GM19240 (cell line): ENCODE data around the gene PSD2.

Source experiments
- DNase-seq: peaks from one replicate; pipeline ENCODE4 v3.0.0; 2011; ENCODE audit warnings: low spot score; ENCODE audit not compliant: insufficient read length

The PSD2 gene

DNA sequence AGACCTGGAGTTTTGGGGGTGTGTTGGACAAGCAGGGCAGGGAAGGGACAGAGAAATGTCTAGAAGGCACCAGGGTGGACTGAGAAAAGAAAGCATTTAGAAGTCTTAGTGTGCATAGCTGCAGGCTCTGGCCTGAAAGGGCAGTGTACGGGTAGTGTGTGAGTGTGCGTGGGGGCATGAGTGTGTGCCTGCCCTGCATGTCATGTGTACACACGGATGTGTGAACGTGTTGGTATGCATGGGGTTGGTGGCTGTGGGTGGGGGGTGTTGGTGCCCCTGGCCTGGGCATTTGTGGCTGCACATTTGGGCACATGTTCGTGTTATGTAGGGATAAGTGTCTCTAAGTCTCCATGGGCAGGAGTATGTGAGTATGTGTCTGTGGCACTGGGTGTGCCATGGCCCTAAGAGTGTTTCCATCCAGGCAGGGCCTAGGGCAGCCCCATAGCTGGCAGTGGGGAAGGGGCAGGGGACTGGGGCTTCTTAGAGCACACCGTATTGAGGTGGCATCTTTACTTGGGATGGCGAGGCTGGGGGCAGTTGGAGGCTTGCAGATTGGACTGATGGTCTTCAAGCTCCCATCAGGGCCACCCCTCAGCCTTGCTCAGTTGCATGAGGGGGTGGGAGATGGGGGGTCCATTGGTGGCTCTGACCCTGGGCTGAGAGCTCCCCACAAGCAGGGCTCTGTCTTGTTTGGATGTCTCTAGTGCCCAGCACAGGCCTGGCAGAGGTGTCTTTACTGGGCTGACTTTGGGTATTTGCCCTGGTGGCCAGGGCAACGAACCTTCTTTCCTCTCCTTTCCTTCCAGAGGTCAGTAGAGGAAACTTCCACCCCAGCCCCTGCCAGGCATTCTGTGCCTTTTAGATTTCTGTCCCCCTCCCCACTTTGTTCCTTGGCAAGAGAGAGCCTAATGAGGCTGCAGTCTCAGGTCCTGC, 15.0 kb downstream of the PSD2 start:
- no peak for DNase-seq

DNA sequence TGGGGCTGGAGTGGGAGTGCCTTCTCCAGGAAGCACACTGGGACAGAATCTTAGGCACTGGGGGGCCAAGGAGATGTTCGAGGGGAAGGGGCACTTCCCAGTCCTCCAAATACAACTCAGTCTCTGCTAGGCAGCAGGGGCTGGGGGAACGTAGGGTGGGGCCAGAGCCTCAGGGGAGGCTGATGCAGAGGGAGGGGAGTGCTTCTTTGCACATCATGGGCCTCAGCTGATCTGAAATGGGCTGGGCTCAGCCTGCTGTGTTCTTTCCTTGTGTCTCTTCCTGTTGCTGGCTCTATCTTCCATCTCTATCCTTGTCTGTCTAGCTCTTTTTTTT, 15.6 kb downstream of the PSD2 start:
- DNase-seq: no peak

DNA sequence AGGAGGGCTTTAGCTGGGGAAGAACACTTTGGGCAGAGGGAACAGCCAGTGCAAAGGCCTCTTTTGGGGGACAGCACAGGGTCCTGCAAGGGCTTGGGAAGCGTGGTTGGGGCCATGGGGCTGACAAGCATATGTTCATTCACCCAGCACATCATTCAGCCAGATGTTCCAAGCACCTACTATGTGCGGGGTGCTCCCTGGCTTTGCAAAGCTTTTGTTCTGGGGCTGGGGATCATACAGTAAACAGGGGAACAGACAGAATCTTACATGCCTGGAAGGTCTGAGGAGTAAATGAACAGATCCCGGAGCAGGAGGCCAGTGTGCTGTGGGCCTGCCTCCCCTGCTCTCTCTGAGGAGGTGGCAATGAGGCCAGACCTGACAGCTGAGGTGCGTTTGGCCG, 16.7 kb downstream of the PSD2 start:
- no peak for DNase-seq

DNA sequence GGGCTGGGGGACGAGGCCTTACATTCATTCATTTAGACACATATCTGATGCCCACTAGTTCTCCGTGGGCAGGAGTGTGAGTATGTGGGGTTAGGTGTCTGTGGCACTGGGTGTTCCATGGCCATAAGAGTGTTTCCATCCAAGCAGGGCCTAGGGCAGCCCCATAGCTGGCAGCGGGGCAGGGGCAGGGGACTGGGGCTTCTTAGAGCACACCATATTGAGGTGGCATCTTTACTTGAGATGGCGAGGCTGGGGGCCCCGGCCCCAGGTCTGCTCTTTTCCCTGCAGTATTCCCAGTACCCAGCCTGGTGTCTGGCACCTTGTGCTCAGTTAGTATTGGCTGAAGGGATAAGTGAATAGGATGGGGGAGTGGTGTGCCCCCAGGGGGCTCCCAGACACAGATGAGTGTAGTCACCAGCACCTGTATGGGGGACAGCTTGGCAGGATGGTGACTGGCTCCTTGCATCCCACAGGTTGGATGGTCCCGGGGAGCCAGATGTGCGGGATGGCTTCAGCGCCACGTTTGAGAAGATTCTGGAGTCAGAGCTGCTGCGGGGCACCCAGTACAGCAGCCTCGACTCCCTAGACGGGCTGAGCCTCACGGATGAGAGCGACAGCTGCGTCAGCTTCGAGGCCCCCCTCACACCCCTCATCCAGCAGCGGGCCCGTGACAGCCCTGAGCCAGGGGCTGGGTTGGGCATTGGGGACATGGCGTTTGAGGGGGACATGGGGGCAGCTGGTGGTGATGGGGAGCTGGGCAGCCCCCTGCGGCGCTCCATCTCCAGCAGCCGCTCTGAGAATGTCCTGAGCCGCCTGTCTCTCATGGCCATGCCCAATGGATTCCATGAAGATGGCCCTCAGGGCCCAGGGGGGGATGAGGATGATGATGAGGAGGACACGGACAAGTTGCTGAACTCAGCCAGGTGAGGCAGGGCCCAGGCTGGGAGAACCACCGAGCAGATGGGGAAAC, 17.5 kb downstream of the PSD2 start:
- DNase-seq: no peak

DNA sequence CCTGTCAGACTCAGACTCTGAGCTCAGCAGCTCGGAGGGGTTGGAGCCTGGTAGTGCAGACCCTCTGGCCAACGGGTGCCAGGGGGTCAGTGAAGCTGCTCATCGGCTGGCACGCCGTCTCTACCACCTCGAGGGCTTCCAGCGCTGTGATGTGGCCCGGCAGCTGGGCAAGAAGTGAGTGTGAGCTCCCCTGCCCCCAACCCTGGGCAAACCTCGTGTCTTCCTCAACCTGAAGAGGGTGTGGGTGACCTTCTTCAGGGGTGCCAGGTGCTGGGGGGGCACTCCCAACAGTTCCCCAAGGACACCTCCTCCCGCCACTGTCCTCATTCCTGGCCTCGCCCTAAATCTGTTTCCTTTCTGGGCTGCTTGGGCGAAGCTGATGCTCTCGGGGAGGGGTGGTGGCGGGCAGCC, 18.6 kb downstream of the PSD2 start:
- no peak for DNase-seq

DNA sequence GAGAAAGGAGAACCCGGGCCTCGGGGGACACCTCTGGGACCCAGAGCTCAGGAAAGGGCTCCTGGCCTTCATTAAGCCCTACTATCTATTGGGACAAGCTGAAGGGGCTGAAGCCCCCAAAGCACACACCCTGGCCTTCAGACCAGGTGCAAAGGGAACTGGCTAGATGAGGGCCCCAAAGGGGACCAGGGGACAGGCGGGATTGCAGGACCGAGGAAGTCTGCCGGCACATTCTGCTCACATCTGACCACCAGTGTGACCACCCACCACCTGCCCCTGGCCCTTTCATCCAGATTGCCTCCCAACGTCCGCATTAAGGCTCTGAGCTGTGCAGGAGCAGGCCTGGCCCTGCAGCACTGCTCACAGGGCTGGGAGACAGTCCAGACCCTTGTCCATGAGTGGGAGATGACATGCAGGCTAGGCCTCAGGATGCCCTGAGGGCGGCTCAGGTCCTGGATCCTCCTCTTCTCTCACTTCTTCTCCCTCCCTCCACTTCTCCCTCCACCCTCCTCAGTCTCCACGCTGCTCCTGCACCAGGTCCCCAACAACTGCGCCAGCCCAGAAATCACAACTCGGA, 19.2 kb downstream of the PSD2 start:
- no peak for DNase-seq

DNA sequence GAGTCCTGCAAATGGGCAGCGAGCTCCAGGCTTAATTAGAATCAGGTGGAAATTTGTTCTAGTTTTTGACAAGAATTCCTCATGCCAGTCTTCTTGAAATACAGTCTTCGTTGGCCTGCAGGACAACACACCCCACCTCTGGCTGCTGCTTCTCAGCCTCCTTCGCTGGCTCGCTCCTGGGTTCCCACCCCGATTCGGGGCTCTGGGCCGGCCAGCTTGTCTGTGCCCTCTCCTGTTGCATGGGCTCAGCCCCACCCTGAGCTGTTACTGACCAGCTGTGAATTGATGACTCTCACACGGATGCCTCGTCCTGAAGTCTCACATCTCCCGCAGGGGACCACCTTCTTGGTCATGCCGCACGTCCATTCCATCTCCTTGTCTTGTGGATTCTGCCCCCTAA, 21.0 kb downstream of the PSD2 start:
- no peak for DNase-seq

DNA sequence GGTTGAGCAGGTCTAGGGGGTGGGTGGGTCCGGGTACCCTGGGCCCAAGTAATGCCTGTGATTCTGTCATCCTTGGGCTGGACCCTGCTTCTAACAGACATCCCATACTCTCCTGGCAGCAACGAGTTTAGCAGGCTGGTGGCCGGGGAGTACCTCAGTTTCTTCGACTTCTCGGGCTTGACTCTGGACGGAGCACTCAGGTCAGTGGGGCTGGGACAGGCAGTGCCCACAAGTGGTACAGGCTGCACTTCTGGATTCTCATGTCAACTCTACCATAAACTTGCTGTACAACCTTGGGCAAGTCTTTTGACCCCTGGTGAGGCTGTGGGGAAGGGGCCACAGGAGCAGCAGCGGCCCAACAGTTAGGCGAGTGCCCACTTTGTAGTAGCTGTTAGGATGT, 21.8 kb downstream of the PSD2 start:
- DNase-seq: no peak

DNA sequence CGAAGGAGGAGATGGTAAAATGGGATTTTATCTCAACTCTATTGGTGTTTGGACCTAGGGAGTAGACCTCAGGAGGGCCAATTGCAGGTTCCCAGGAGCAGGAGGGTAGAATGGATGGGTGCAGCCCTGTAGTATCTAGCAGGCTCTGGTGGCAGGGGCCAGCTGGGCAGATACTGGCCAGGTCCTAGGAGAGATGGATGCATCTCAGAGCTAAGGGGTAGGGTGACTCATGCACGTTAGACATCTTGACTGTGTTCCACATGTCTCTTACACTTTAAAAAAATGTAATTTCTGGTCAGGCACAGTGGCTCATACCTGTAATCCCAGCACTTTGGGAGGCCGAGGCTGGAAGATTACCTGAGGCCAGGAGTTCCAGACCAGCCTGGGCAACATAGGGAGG, 22.4 kb downstream of the PSD2 start:
- no peak for DNase-seq

DNA sequence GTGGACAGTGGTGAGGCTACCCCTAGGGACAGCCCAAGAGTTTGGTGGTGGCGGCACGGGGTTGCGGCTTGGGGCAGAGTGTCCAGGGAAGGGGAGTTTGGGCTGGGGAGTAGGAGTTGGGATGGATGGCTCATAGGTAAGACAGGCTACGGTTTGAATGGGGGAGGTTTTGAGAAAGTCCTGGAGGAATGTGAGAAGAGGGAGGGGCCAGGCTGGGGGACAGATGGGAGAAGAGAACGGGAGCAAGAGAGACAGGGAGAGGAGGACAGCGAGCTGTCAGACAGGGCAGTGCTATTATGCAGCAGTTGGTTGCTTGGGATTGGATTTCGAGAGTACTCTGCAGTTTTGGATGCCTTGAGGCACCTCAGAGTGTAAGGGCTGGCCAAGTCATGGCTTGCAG, 24.5 kb downstream of the PSD2 start:
- DNase-seq: no peak

DNA sequence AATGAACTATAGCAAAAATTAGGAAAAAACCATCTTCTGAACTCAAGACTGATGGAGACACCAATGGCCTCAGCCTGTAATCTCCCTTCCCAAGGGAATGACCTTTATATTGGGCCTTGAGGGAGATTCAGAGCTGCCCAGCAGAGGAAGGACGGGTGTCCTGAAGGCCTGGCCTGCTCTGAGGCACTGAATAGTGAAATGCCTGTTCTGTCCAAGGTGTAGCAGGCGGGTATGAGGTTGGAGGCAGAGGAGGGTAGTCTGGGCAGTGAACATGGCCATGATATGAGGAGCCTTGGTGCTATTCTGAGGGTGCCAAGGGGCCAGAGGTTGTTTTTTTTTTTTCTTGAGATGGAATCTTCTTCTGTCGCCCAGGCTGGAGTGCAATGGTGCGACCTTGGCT, 25.0 kb downstream of the PSD2 start:
- DNase-seq: no peak

DNA sequence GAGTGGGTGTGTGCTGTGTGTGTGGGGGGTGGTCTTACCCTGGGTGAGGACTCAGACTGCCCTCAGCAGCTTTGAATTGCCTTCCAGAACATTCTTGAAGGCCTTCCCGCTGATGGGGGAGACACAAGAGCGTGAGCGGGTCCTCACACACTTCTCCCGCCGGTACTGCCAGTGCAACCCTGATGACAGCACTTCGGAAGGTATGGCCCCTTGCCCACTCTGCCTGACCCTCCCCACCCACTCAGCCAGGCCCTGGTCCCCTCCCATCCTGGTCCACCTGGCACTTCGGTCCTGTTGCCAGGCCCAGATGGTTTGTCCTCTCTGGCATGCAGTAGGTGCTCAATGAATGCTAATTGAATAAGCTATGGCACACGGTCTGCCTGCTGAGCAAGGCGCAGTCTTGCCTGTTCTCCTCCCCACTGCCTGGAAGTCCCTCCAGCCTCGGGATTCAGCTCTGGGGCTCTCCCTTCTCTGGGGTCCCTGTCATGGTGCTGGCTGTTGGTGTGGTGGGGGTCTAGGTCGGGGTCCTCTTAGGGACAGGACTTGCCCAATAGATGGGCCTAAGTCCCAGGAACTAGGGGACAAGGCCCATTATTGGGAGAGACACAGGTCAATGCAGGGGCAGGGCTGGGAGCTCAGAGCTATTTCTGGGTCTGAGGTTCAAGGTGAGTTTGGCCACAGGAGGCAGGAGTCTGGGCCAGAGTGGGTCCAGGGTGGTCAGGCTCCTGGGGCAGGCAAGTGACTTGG, 26.4 kb downstream of the PSD2 start:
- no peak for DNase-seq

DNA sequence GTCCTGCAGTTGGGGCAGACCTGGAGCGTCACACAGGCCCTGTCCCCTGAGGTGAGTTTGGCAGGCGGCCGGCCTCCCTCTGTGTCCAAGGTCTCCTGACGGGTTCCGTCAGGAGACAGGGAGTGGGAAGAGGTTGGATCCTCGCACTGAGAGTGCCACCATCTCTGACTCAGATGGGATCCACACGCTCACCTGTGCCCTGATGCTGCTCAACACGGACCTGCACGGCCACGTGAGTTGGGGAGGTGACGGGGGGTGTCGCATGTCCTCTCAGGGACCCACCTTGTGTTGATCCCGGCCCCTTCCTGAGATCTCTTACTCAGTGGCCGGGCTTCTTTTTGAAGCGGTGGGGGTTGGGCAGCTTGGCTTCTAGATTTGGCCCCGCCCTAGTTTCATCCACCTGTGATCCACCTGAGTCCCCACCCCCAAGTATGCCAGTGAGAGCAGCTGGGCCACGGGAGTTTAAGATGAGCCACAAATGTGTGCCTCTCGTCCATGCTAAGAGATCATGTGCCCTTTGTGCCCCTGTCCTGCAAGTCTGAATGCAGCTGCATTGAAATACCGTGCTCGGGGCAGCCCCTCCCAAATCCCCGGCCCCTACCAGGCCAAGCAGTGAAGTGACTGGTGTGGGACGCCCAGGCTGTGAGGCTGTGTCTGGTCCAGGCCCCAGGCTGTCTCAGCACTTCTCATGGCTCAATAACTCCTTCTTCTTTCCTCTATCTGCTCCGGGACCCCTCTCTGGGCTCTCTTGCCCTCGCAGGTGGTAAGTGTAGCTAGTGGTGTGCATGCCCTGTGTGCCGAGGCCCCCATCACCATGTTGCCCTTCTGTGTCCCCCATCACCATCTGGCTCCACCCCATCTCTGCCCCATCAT, 27.2 kb downstream of the PSD2 start:
- no peak for DNase-seq

DNA sequence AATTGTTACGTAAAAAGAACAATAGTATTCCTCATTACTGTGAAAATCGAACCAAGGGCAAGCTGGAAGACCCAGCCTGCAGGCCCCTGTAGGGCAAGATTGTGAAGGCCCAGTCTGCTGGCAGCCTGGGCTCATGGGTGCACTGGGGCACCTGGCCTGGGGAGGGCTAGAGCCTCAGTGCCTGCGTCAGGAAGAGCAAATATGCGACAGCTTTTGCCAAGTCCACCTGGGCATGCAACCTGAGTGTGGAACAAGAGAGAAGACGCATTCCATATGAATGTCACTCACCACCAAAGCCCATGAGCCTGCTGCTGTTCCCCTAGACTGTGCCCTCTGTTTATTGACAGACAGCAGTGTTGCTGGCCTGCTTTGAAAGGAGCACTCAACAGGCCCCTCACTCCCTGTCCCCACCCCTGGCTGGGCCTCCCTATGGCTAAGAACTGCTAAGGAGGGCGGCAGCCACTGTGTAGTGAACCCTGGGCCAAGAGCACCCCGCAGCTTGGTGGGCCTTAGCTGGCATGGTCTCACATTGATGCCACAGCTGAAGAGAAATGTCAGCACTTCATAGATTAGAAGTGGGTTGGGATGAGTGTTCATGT, 28.2 kb downstream of the PSD2 start:
- DNase-seq: no peak

DNA sequence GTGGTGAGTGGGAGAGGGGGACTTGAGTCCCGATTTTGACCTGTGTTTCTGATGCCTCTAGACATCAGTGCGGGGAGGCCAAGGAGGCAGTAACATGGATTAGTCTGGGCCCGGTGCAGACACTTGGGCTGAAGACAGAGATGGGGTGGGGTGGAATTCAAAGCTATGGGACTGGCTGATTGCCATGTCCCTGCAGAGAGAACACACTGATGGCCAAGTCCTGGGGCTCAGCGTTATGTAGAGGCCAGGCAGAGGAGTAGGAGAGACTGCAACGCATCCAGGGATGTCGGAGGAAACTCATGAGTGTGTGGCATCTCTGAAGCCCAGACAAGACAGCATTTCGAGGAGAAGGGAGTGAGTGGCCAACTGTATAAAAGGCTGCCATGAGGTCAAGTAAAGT, 30.1 kb downstream of the PSD2 start:
- DNase-seq: no peak

DNA sequence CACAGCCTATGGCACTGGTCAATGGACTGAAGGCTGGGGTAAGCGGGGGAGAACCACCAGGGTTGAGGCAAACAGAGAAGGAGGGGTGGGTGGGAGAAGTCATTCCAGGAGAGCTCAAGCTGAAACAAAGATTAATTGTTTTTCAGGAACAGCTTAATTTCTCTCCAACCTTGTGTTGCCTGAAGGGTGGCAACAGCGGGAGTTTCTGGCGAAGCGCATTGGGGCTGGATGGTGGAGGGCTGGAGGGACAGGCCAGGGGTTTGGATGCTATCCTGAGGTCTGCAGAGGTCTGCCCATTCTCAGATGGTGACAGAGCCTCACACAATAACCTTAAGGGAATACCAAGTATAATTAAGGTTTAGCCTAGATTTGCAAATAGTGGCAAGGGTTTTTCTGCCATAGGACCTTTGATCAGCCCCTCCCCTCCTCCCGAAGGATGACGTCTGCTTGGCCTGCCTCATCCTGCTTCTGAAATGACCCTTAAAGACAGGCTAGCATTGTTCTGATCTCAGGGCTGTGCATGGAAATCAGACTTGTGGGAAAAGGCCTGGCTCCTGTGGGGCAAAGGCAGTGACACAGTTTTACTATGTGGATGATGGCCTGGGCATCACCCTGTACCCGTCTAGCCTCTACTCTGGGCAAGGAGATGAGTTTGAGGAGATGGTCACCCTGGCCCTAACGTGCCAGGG, 32.7 kb downstream of the PSD2 start:
- no peak for DNase-seq

DNA sequence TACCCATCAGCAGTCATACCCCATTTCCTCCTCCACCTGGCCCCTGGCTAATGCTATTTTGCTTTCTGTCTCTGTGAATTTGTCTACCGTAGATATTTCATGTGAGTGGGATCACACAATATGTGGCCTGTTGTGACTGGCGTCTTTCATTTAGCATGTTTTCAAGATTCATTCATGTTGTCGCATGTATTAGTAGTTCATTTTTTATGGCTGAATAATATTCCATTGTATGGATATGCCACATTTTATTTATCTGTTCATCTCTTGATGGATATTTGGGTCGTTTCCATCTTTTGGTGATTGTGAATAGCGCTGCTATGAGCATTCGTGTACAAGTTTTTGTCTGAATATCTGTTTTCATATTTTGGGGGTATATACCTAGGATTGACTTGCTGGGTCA, 33.9 kb downstream of the PSD2 start:
- no peak for DNase-seq

DNA sequence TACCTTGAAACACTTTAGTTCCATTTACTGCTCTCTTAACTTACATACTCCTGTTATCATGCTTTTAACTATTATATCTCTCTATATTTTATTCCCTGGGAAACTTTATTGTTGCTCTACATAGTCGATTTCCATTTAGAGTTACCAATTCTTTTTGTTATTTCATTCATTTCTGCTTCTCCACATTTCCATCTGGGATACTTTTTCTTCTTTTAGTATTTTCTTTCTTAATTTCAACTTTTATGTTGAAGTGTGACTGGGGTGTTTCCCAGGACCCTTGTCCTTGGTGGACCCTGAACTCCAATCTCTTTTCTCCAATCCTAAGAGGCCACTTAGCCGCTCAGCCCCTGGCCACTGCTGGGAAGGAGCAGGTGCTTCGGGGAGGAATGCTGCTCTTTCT, 36.0 kb downstream of the PSD2 start:
- no peak for DNase-seq

DNA sequence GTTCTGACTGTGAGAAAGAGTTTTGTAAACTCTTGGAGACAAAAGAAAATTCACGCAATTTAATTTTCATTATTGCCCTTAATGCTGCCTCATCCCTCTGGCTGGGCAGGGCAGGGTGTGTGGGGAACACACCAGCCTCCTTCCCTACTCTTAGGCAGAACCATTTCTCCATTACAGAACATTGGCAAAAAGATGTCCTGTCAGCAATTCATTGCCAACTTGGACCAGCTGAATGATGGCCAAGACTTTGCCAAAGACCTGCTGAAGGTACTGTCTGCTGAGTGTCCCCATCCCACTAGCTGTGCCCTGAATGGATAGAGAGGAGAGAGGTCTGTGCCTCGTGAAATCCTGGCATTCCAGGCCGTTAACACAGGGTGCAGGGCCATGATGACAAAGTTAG, 37.9 kb downstream of the PSD2 start:
- DNase-seq: no peak
